ENCODE measurements around the gene RANBP3. TPM values are rescaled to one million over a fixed set of nuclear protein-coding genes. Genes with fewer than 3 reads are reported as not detected.

Gene RANBP3
- total and polyA plus RNA-seq, 4 donors = 33.6 to 67.7 (median 54.9) TPM

GRCh38 chr19:6018786-6019185 is 40.8 kb upstream of the RANBP3 start:
- WGBS, 2 donors = 79 to 86% methylated on average over 10 of the region's 10 CpGs
- no peak for DNase-seq

GRCh38 chr19:6017576-6017975 is 39.6 kb upstream of the RANBP3 start:
- Histone ChIP-seq H3K27ac (ENCODE audit: low read depth in 1 of 2, low read length in 1 of 2) (no peak overlapping the region), H3K4me3 (no peak overlapping the region), H3K4me1 (ENCODE audit: control insufficient read depth in 5 of 5, insufficient read depth in 5 of 5, low read length in 5 of 5) (peaks cover 0 to 11% (median 0%) of the 10 kb centered on the region in 5 donors), H3K9ac (ENCODE audit: insufficient read depth in 1 of 2, low read length in 2 of 2) (no peak overlapping the region), H3K27me3 (ENCODE audit: control insufficient read depth in 3 of 3, insufficient read depth in 3 of 3, low read length in 2 of 3) (no peaks in the 10 kb centered on the region), H3K9me3 (ENCODE audit: control insufficient read depth in 4 of 4, insufficient read depth in 3 of 4, low read length in 3 of 4) (no peaks in the 10 kb centered on the region), H3K36me3 (ENCODE audit: control insufficient read depth in 4 of 4, insufficient read depth in 4 of 4, low read length in 4 of 4) (peaks cover 0 to 8% (median 4%) of the 10 kb centered on the region in 4 donors)
- TF ChIP-seq CTCF (IDR thresholded peaks at IDR 0.05; ENCODE audit: control extremely low read depth, extremely low read depth) = no peak
- DNase-seq (no peak), ATAC-seq (ENCODE audit: insufficient read depth, low FRiP score) (no peak)
- 91 to 92% methylated on average over 11 of the region's 11 CpGs for WGBS, 2 donors

More at GRCh38 chr19:6018786-6019185, 40.8 kb upstream of the RANBP3 start:
- Histone ChIP-seq H3K9ac (ENCODE audit: insufficient read depth in 1 of 2, low read length in 2 of 2) (no peak overlapping the region), H3K4me1 (ENCODE audit: control insufficient read depth in 5 of 5, insufficient read depth in 5 of 5, low read length in 5 of 5) (peaks cover 0 to 22% (median 7%) of the 10 kb centered on the region in 5 donors), H3K4me3 (no peak overlapping the region), H3K36me3 (ENCODE audit: control insufficient read depth in 4 of 4, insufficient read depth in 4 of 4, low read length in 4 of 4) (peaks cover 0 to 7% (median 1%) of the 10 kb centered on the region in 4 donors), H3K27me3 (ENCODE audit: control insufficient read depth in 3 of 3, insufficient read depth in 3 of 3, low read length in 2 of 3) (no peaks in the 10 kb centered on the region), H3K9me3 (ENCODE audit: control insufficient read depth in 4 of 4, insufficient read depth in 3 of 4, low read length in 3 of 4) (no peaks in the 10 kb centered on the region), H3K27ac (ENCODE audit: low read depth in 1 of 2, low read length in 1 of 2) (no peak overlapping the region)
- ATAC-seq (ENCODE audit: insufficient read depth, low FRiP score) = no peak
- TF ChIP-seq CTCF (IDR thresholded peaks at IDR 0.05; ENCODE audit: control extremely low read depth, extremely low read depth) = no peak

- Histone ChIP-seq H3K4me3 (no peak overlapping the region), H3K36me3 (ENCODE audit: control insufficient read depth in 4 of 4, insufficient read depth in 4 of 4, low read length in 4 of 4) (peaks cover 0 to 17% (median 11%) of the 10 kb centered on the region in 4 donors), H3K4me1 (ENCODE audit: control insufficient read depth in 5 of 5, insufficient read depth in 5 of 5, low read length in 5 of 5) (peaks cover 0 to 4% (median 0%) of the 10 kb centered on the region in 5 donors), H3K27me3 (ENCODE audit: control insufficient read depth in 3 of 3, insufficient read depth in 3 of 3, low read length in 2 of 3) (no peaks in the 10 kb centered on the region), H3K27ac (ENCODE audit: low read depth in 1 of 2, low read length in 1 of 2) (no peak overlapping the region), H3K9ac (ENCODE audit: insufficient read depth in 1 of 2, low read length in 2 of 2) (no peak overlapping the region), H3K9me3 (ENCODE audit: control insufficient read depth in 4 of 4, insufficient read depth in 3 of 4, low read length in 3 of 4) (no peaks in the 10 kb centered on the region)
- no peak for TF ChIP-seq CTCF (IDR thresholded peaks at IDR 0.05; ENCODE audit: control extremely low read depth, extremely low read depth)
- ATAC-seq (ENCODE audit: insufficient read depth, low FRiP score) = no peak
- WGBS, 2 donors = 91 to 95% methylated on average over 26 of the region's 26 CpGs
- no peak for DNase-seq
These were observed 38.1 kb upstream of the RANBP3 start for GRCh38 chr19:6015841-6016545.

Data from lung (tissue), 12 donors.